ENCODE measurements around the gene MAJIN. TPM values are rescaled to one million over a fixed set of nuclear protein-coding genes. Genes with fewer than 3 reads are reported as not detected.

MAJIN gene
- total RNA-seq, 2 donors from 2014 or later = 0.45 TPM; not detected in 1

DNA sequence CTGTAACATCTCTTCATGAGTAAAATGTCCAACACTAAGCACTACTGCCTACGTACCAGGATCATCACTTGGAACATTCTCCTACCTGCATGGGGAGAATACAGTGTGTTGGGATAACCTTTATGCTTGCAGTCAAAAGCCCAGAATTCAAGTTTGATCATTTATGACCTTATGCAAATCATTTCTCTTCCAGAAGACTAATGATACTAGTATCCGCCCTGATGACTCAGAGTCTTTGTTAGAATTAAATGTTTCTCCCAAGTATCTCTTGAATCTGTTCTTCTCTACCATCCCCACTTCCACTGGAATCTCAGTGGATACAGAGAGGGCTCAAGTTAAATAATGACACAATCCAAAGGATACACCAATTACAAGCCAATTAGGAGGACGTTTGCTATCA lies 12.4 kb downstream of the MAJIN start:
- no peak overlapping the region for H3K27ac Mint-ChIP-seq
- H3K9me3 Mint-ChIP-seq = no peaks in the 10 kb centered on the region
- DNase-seq (ENCODE audit: low spot score in 2 of 2) = no peak
- ATAC-seq = no peak
- no peaks in the 10 kb centered on the region for H3K36me3 Mint-ChIP-seq

DNA sequence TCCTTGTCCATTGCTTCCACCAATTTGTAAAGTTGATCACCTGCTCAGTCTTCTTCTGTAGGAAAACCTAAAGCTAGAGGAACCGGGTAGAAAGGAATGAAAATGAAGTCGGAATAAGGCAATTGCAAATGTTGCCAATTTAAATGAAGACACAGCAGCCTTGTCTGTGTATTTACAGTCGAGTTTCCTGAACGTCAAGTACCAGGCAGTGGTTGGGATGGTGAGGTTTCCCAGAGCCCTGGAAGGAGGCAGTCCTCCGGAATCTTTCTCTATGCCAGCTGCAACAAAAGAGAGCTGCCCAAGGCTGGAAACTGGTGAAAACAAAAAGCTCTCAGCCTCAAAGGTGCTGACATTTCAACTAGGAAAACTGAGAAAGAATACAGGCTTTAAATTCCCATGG lies 17.7 kb downstream of the MAJIN start:
- Mint-ChIP-seq H3K27ac (no peak overlapping the region), H3K36me3 (no peaks in the 10 kb centered on the region), H3K9me3 (no peaks in the 10 kb centered on the region)
- ATAC-seq = no peak
- no peak for DNase-seq (ENCODE audit: low spot score in 2 of 2)

DNA sequence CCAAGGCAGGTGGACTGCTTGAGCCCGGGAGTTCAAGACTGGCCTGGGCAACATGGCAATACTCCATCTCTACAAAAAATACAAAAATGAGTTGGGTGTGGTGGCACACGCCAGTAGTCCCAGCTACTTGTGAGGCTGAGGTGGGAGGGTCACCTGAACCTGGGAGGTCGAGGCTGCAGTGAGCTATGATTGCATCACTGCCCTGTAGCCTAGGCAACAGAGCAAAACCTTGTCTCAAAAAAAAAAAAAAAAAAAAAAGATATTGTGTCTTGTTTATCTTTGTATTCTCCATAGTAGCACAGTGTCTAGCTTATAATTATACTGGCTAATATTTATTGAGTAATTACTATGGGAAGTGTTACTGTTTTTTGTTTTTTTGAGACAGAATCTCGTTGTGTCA lies 20.4 kb downstream of the MAJIN start:
- DNase-seq (ENCODE audit: low spot score in 2 of 2) = no peak
- no peak for ATAC-seq
- Mint-ChIP-seq H3K27ac (no peak overlapping the region), H3K9me3 (no peaks in the 10 kb centered on the region), H3K36me3 (no peaks in the 10 kb centered on the region)

DNA sequence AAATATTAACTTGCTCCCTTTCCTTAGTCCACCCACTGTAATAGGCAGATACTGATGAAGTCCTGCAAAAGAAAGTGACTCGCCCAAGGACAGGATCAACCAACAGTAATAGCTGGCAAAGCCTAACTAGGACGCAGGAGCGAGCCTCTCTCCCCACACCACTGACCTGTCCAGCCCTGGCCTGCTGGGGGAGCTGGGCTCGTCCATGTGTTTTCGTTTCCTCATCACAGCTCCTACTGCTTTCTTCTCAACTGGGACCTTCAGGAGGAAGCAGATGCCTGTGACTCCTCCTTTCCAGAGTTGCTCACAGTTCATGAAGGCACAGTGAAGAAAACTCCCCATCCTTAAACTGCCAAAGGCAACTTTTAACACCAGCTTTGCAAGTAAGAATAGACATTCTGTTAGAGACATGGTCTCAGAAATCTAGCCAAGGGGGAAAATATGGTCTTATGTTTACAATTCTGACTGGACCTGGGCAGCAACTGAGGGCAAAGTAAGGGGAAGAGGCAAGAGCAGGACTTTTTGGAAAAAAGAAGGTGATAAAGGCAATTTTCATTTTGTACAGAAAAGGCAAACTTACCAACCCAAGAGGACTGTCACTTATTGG lies 24.6 kb downstream of the MAJIN start:
- H3K9me3 Mint-ChIP-seq = no peaks in the 10 kb centered on the region
- DNase-seq (ENCODE audit: low spot score in 2 of 2) = no peak
- no peak for ATAC-seq
- H3K36me3 Mint-ChIP-seq = no peaks in the 10 kb centered on the region
- no peak overlapping the region for H3K27ac Mint-ChIP-seq

DNA sequence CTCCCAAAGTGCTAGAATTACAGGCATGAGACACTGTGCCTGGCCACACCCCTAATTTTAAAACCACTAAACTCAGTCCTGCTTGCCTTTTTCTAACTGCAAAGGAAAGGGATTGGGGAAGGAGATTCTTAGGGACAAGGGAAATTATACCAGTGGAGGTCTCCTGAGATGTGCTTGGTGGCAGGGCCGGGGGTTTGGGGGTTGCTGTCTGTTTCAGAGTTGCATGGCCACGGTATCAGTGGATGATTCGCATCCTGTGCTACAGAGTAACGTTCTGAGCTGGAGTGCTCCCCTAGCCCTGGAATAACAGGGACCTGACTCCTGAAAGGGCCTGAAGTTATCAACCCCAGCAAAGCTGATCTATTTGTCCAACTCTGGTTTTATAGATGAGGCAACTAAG lies 35.4 kb downstream of the MAJIN start:
- Mint-ChIP-seq H3K9me3 (no peaks in the 10 kb centered on the region), H3K27ac (peak overlapping the region in 1 of 2 donors; percentile 90), H3K36me3 (no peaks in the 10 kb centered on the region)
- DNase-seq (ENCODE audit: low spot score in 2 of 2) (no peak), ATAC-seq (no peak)

DNA sequence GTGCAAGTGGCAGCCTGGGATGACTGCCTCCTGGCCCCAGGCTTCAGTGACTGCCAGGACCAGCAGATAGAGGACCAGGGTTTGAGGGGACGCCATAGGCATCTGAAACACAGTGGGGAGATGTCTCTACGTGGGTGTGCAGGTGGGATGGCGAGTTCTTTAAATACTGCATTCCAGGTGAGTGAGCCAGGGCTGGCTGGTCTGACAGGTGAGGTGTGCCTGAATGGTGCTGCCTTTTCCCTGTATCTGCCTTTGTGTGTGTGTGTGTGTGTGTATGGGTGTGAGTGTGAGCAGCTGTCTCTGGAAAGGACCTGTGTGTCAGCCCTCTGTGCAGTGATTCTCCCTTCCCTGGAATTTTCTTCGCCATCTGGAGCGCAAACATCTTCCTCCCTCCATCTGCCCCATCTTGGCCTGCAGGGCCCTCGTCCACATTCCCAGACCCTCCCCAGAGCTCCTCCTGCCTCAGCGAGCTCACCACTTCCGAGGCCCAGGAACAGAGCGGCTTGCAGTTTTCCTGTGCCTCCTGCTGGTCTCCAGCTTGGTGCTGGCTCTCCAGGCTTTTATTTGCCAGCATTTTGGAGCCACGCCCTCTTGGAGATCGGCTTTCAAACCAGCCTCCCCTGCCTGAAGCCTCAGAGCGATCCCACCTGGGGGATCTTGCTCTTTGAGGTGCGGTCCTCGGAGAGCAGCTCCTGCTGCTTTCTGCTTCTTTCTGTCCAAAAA lies 36.4 kb downstream of the MAJIN start, which contains the start of gene GPHA2:
Gene GPHA2 (minus strand): TSS at position 535 of the 723 bp plus-strand sequence. CDS start 433 bp downstream, at position 102.
- no peaks in the 10 kb centered on the region for H3K9me3 Mint-ChIP-seq
- DNase-seq (ENCODE audit: low spot score in 2 of 2) (no peak), ATAC-seq (no peak)
- peak within 1 kb of the TSS in 1 of 2 donors; percentile 90 for H3K27ac Mint-ChIP-seq
- no peaks in the 10 kb centered on the region for H3K36me3 Mint-ChIP-seq

DNA sequence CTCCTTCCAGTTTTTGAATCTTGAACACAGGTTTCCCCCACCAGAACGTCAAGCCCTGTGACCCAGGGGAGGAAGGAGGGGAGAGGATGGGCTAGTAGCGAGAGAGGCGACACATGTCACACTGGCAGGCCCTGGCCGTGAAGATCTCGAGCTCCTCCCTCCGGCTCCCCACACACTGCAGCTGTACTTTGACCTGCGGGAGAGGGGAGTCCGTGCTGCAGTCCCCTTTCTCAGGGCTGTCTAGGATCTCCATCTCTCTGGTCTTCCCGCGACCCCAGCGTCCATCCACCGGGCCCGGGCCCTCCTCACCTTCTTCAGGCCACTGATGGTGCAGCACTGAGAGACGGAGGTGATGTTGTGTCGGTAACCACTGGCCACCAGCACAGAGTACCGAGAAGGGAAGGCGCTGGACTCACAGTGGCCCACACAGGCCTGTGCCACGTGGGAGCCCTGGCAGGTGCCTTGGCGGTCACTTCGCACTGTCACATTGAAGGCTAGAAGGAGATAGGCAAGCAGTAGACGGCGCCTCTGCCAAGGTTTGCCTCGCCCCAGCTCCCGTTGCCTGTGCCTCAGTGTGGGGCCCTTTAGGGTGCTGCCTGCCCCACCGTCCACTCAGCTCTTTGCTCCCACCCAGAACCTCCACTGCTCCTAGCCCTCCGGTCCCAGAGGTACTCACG lies 37.1 kb downstream of the MAJIN start:
- Mint-ChIP-seq H3K9me3 (no peaks in the 10 kb centered on the region), H3K36me3 (no peaks in the 10 kb centered on the region), H3K27ac (no peak overlapping the region)
- ATAC-seq (no peak), DNase-seq (ENCODE audit: low spot score in 2 of 2) (no peak)

DNA sequence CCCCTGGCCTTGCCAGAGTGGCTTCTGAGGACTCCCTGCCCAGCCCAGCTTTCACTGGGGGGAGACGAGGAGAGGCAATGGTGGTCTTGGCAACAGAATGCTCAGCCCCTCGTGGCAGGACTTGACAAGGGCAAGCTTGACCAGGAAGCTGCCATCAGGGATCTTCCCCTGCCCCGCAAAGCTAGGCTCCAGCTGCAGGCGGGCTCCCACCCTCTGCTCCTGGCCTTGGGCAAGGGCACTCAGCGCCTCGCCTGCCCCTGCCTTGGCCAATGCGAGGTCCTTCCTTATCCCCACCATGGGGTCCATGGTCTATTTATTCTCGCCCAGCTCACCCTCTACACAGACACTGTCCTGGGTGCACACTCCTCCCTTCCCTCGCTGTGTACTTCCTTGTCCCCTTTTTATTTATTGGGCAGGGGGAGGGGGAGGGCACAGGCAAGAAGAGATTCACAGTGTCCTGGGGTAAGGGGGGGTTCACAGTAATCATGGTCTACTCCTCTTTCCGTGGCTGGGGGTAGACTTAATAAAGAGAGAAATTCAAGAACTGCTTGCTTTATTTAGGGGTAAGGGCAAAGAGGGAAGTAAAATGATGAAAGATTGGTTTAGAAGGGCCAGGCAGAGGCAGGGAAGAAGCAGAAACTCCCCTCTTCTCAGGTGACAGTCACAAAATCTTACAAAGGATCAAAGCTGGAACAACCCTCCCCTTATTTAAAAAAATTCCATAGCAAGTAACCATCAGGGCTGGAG lies 37.8 kb downstream of the MAJIN start:
- no peak for ATAC-seq
- no peak for DNase-seq (ENCODE audit: low spot score in 2 of 2)
- Mint-ChIP-seq H3K27ac (no peak overlapping the region), H3K36me3 (no peaks in the 10 kb centered on the region), H3K9me3 (no peaks in the 10 kb centered on the region)

DNA sequence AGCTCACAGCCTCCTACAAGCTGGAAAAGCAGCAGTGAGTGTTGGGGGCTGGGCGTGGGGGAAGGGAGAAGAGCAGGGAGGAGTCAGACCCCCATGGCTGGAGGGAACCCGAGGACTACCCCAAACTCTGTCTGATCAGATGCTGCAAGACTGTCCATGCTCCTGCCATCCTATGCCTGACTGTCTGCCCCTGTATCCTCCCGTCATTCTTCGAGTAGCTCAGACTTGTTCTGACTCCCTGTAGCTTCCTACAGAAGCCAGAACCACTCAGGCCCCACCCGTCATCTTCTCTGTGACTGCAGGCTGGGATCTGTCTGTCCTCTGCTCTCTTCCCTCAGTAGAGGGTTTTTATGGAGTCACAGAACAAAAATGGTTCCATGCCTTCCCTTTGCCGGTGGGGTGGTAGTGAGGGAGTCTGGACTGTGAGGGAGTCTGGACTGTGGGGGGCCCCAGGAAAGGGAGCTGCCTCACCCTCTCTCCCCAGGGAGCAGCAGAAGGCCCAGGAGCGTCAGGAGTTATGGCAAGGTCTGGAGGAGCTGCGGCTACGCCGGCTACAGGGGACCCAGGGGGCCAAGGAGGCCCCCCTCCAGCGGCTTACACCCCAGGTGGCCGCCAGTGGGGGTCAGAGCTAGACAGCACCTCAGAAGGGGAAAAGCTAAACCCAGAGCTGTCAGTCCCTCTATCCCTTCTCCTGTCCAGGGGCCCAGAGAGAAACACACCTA lies 38.5 kb downstream of the MAJIN start:
- Mint-ChIP-seq H3K27ac (no peak overlapping the region), H3K9me3 (no peaks in the 10 kb centered on the region), H3K36me3 (no peaks in the 10 kb centered on the region)
- ATAC-seq (no peak), DNase-seq (ENCODE audit: low spot score in 2 of 2) (no peak)

DNA sequence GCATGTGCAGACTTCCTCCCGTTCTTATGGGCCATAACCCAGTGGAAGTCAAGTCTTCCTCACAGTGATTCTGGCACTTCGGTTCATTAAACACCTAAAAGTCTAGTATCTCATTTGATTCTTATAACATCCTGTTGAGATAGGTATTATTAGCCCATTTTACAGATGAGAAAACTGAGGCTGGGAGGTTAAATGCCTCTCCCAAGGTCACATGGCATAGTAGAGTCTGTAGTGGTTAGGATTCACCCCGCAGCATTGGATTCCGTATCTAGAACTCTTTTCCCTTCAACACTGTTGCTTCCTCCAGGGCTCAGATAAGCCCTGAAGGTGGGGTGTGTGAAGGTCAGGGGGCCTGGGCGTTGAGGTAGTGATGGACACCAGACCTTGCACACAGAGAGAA lies 39.6 kb downstream of the MAJIN start:
- Mint-ChIP-seq H3K9me3 (no peaks in the 10 kb centered on the region), H3K27ac (no peak overlapping the region), H3K36me3 (no peaks in the 10 kb centered on the region)
- no peak for DNase-seq (ENCODE audit: low spot score in 2 of 2)
- ATAC-seq = no peak

DNA sequence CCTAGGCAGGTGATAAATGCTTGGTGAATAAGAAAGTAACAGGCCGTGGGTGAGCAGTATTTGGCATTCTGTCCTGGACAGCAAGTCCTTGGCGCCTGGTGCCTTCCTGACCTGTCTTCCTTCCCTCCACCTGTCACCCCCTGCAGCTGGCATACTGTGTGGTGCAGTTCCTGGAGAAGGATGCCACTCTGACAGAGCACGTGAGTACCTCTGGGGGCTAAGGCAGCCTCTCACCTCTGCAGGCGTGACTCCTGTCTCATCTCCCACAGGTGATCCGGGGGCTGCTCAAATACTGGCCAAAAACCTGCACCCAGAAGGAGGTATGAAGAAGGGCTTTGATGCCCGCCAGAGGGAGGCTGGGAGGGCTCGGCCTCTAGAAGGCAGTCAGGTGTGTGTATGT lies 40.6 kb downstream of the MAJIN start:
- no peak for ATAC-seq
- Mint-ChIP-seq H3K9me3 (no peaks in the 10 kb centered on the region), H3K36me3 (no peaks in the 10 kb centered on the region), H3K27ac (no peak overlapping the region)
- no peak for DNase-seq (ENCODE audit: low spot score in 2 of 2)

DNA sequence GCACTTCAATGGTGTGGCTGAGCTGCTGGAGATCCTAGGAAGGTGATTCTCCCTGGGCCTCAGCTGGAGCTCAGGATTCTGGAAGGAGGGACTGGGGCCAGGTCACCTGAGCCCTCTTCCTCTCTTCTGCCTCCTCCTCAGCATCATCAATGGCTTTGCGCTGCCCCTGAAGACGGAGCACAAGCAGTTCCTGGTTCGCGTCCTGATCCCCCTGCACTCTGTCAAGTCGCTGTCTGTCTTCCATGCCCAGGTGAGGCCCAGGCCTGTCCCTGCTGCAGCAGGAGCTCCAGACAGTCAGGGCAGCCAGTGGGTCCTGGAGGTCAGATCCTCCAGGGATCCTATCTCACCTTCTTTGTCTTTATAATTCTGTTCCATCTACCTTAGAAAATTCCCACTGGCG lies 41.6 kb downstream of the MAJIN start:
- no peak overlapping the region for H3K27ac Mint-ChIP-seq
- no peaks in the 10 kb centered on the region for H3K9me3 Mint-ChIP-seq
- no peaks in the 10 kb centered on the region for H3K36me3 Mint-ChIP-seq
- ATAC-seq (no peak), DNase-seq (ENCODE audit: low spot score in 2 of 2) (no peak)

DNA sequence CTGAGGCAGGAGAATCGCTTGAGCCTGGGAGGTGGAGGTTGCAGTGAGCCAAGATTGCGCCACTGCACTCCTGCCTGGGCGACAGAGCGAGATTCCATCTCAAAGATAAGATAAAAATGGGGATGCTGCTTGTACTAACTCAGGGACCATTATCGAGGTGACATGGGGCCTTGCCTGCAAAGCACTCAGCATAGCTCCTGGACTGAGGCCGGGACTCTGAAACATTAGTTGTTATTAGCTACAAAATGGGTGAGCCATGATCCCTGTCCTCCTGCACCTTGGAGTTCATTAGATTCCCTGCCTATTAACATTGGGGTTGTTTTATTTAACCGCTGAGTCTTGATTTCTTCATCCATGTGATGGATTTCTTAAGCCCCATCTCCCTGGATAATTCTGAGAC lies 42.3 kb downstream of the MAJIN start:
- ATAC-seq (no peak), DNase-seq (ENCODE audit: low spot score in 2 of 2) (no peak)
- H3K9me3 Mint-ChIP-seq = no peaks in the 10 kb centered on the region
- H3K36me3 Mint-ChIP-seq = no peaks in the 10 kb centered on the region
- no peak overlapping the region for H3K27ac Mint-ChIP-seq

DNA sequence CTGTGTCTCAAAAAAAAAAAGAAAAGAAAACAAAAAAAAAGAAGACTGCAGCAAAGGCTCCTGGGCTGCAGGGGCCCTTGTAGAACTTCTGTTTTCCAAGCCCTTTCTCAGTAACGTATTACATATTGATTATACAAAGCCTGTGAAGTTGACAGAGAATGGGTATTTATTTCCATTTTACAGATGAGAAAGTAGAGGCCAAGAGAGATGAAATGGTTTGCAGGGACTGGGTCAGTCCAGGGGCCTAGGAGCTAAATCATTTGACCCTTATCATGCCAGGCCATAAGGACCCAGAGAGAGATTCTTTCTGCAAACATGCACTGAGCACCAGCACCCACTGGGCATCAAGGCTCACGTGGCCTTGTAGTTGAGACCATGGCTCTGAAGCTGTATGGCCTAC lies 43.0 kb downstream of the MAJIN start:
- Mint-ChIP-seq H3K27ac (no peak overlapping the region), H3K36me3 (no peaks in the 10 kb centered on the region), H3K9me3 (no peaks in the 10 kb centered on the region)
- DNase-seq (ENCODE audit: low spot score in 2 of 2) = no peak
- ATAC-seq = no peak

DNA sequence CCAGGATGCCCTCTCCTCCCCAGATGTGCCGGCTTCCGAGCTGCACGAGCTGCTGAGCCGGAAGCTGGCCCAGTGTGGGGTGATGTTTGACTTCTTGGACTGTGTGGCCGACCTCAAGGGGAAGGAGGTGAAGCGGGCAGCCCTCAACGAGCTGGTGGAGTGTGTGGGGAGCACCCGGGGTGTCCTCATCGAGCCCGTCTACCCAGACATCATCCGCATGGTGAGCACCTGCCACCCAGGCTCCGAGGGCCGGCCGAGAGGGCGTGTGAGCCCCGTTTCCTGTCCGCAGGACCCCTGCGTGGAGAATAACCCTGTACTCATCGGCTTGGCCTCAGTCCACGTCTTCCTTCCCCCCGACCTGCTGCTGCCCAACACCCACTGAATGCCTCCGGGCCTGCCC lies 45.2 kb downstream of the MAJIN start:
- H3K36me3 Mint-ChIP-seq = no peaks in the 10 kb centered on the region
- no peak overlapping the region for H3K27ac Mint-ChIP-seq
- H3K9me3 Mint-ChIP-seq = no peaks in the 10 kb centered on the region
- DNase-seq (ENCODE audit: low spot score in 2 of 2) (no peak), ATAC-seq (no peak)

DNA sequence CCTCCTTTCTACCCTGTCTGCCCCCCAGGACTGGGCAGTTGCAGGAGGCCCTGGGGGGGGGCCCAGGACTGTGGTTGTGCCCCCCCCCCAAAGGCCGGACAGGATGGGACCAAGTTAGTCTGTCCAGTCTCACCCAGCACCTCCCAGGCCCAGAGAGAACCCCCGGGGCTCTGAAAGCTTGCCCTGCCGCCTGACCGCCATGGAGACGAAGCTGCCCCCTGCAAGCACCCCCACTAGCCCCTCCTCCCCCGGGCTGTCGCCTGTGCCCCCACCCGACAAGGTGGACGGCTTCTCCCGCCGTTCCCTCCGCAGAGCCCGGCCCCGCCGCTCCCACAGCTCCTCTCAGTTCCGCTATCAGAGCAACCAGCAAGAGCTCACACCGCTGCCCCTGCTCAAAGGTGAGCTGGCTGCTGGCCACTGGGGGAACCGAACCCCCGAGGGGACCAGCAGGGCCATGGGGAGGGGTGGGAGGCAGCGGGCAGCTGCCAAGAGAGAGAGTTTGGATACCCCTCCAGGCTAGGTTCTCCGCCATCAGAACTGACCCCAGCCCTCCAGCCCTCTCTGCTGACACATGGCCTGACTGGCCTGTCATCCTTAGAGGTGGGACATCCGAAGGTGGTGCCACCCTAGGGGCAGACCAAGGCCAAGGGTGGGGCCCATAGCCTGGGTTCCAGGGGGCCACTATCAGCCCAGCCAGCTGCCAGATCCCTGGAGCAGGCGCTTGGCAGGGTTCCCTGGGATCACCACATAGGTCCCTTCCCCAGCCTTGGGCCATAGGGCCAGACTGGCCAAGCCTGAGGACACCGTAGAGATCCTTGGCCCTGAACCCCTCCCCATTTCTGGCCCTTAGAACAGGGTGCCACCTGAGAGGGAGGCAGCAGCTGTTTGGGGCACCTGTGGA lies 46.1 kb downstream of the MAJIN start:
- no peaks in the 10 kb centered on the region for H3K9me3 Mint-ChIP-seq
- H3K36me3 Mint-ChIP-seq = no peaks in the 10 kb centered on the region
- ATAC-seq (no peak), DNase-seq (ENCODE audit: low spot score in 2 of 2) (no peak)
- H3K27ac Mint-ChIP-seq = peak overlapping the region in 1 of 2 donors; percentile 48

Measured in activated naive CD4-positive, alpha-beta T cell treated with anti-CD3 and anti-CD28 coated beads, Interleukin-2, amount 50 U/mL, for 72 hours (primary cell).